C4-2B (cell line): ENCODE measurements around the gene USF1.

Source experiments
- ZFX ChIP-seq: fragments of 450-650 bp; IDR thresholded peaks from 2 replicates; pipeline ENCODE4 v1.6.1; 2017
- TF ChIP-seq, protein P1 (sequence below): fragments of 450-650 bp; conservative IDR thresholded peaks from 2 replicates; pipeline ENCODE4 v1.5.1; 2017; ENCODE audit warnings: mild to moderate bottlenecking

DNA sequence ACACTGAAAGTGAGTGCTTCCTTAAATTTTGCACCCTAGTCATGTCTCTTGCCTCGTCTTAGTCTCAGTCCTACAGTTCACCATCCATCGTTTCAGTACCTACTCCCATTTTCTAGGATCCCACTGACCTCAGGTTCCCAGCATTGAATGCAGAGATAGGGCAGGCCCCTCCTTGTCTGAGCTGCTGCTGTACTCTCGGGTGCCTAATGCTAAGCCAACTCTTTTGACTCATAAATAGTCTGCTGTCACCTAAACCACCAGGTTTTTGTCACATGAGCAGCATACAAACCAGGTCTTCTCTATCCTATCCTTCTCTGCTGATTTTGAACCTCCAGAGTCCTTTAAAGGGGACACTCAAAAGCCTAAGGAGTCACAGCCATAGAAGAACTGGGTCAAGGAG, 20.9 kb upstream of the USF1 start:
- TF ChIP-seq, protein P1, sequence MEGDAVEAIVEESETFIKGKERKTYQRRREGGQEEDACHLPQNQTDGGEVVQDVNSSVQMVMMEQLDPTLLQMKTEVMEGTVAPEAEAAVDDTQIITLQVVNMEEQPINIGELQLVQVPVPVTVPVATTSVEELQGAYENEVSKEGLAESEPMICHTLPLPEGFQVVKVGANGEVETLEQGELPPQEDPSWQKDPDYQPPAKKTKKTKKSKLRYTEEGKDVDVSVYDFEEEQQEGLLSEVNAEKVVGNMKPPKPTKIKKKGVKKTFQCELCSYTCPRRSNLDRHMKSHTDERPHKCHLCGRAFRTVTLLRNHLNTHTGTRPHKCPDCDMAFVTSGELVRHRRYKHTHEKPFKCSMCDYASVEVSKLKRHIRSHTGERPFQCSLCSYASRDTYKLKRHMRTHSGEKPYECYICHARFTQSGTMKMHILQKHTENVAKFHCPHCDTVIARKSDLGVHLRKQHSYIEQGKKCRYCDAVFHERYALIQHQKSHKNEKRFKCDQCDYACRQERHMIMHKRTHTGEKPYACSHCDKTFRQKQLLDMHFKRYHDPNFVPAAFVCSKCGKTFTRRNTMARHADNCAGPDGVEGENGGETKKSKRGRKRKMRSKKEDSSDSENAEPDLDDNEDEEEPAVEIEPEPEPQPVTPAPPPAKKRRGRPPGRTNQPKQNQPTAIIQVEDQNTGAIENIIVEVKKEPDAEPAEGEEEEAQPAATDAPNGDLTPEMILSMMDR: no peak
- TF ChIP-seq ZFX: no peak
